Right cardiac atrium (tissue), 5 donors: ENCODE results near the gene TMEM45A. TPM values are rescaled to one million over a fixed set of nuclear protein-coding genes. Genes with fewer than 3 reads are reported as not detected.
A peak's percentile ranks its signal among the peaks of the same experiment; 100 is the strongest.
"Not testable (repeated sequence)": the region's sequence is repeated elsewhere in the genome, so short reads cannot be mapped to it uniquely, and the experiment has no call there.

Experiments used
- ATAC-seq, 2 donors: fragments of 200-7000 bp; cut with Tn5 transposase; one replicate each; pipeline versions ENCODE4 v1.8.0 to v1.9.1; 2020; ENCODE audit warnings: moderate library complexity in 2 of 2, mild to moderate bottlenecking in 1 of 2
- DNase-seq, 3 donors: peaks; one replicate each; pipeline ENCODE4 v3.0.0-alpha.2; 2020
- H3K27ac ChIP-seq: one replicate; pipeline ENCODE4 v1.5.1; 2013; ENCODE audit warnings: mild to moderate bottlenecking, low read length, control low read depth, moderate library complexity
- H3K27me3 ChIP-seq: one replicate; pipeline ENCODE4 v1.6.1; 2013; ENCODE audit not compliant: control insufficient read depth, insufficient read depth
- H3K4me1 ChIP-seq: one replicate; pipeline ENCODE4 v1.6.1; 2013; ENCODE audit warnings: low read length; ENCODE audit not compliant: control insufficient read depth, insufficient read depth
- H3K4me3 ChIP-seq: one replicate; pipeline ENCODE4 v1.5.1; 2013; ENCODE audit warnings: low read length, control low read depth
- H3K9me3 ChIP-seq: one replicate; pipeline ENCODE4 v1.6.1; 2013; ENCODE audit warnings: low read length; ENCODE audit not compliant: control insufficient read depth
- WGBS: extraction: QIAGEN DNeasy Blood & Tissue Kit; methylation state at CpG from one replicate; pipeline ENCODE4 v1.1.7; 2013; 5-methylcytosine and 5-hydroxymethylcytosine counted together
- intact Hi-C, 4 donors: fragments of 100-400 bp; cut with DNase I; formaldehyde crosslinking; loops; one replicate each; pipeline versions ENCODE4 v1.11.0 to v1.14.0; 2022 to 2023
- long read RNA-seq, 4 donors: library from polyadenylated mRNA; unstranded; transcript quantifications; one replicate each; pipeline ENCODE4 v2.0.0, GENCODE V29; 2020 to 2021
- polyA plus RNA-seq: library from polyadenylated mRNA; stranded (reverse); fragments of 200-250 nt; gene quantifications from one replicate; pipeline ENCODE4 v1.2.3, GENCODE V29; 2013
- total RNA-seq, 4 donors: library from RNA; stranded (reverse); fragmentation: NEBNext Ultra II Directional; extraction: Animal tissue kit (Norgen Biotek cat#: 25700); gene quantifications; one replicate each; pipeline ENCODE4 v1.2.1, GENCODE V29; 2021
- donor health status: healthy with polysubstance abuse.
- donor health status: DM: no; HTN: yes; CAD: no.
- donor health status: DM: no; HTN: no; CAD: no.
- donor health status: DM: no; HTN: yes; CAD: no; lungs with severe emphysema.
- donor health status: DM: yes; HTN: yes; CAD: no.

TMEM45A gene
- total RNA-seq (10 to 100 TPM in 3 of 4 donors, 1 to 10 TPM in 1; 7.6 to 21.0 (median 15.3) TPM), polyA plus RNA-seq (8.9 TPM)
- long read RNA-seq, donor 1, transcript TMEM45A-201 (6 exons, 1,567 nt) = major isoform, 15 of 28 reads
- long read RNA-seq, donor 1, partial matches to known transcripts = 0 of 28 reads
- long read RNA-seq, donor 1, other reads (novel, unspliced or antisense) = 13 of 28 reads
- long read RNA-seq, donor 2, transcript TMEM45A-201 (6 exons, 1,567 nt) = major isoform, 7 of 12 reads
- long read RNA-seq, donor 2, partial matches to known transcripts = 0 of 12 reads
- long read RNA-seq, donor 2, other reads (novel, unspliced or antisense) = 5 of 12 reads
- long read RNA-seq, donor 3, transcript TMEM45A-201 (6 exons, 1,567 nt) = major isoform, 32 of 64 reads
- long read RNA-seq, donor 3, partial matches to known transcripts = 0 of 64 reads
- long read RNA-seq, donor 3, other reads (novel, unspliced or antisense) = 32 of 64 reads
- long read RNA-seq, donor 4, partial matches to known transcripts = 0 of 8 reads
- long read RNA-seq, donor 4, other reads (novel, unspliced or antisense) = 5 of 8 reads

GRCh38 chr3:100492059-100493006 lies at the start of gene TMEM45A:
Gene TMEM45A (plus strand): TSS chr3:100492619. CDS start chr3:100555212, 62,593 bp downstream.
- intact Hi-C loops = no loop called here
- Histone ChIP-seq H3K27me3 (no peaks in the 10 kb centered on the region), H3K27ac (peak within 1 kb of the TSS; percentile 50), H3K4me3 (peak within 1 kb of the TSS; percentile 68), H3K4me1 (no peaks in the 10 kb centered on the region), H3K9me3 (no peaks in the 10 kb centered on the region)
- WGBS = under 1% methylated on average over 56 of the region's 56 CpGs
- ATAC-seq (peak; percentile 100), DNase-seq (peak; percentile 97 to 99 (median 99))

DNA sequence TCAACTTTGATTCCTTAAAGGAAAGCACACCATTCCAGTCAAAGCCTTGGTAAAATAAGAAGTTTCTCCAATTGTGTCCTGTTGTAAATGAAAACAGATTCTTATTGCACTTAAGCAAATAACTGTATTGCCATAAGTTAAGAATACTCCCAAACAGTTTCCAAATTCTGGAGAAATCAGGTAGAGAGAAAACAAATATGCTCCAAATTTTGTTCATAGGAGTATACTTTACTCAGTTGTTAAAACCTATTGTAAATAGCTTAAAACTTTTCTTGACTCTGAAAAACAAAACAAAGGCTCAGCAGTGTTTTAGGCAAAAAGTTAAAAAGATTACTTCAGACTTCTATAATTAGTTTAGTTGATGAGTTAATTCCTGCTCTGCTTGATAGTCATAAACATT lies 48.7 kb upstream of the TMEM45A start:
- intact Hi-C loops = no loop called here
- no peak for ATAC-seq

GRCh38 chr3:100447067-100447466 lies 45.4 kb upstream of the TMEM45A start:
- H3K27ac ChIP-seq, ATAC-seq, DNase-seq, H3K4me3 ChIP-seq, H3K9me3 ChIP-seq, H3K4me1 ChIP-seq, intact Hi-C loops, H3K27me3 ChIP-seq: not testable (repeated sequence)
- 100% methylated on average over 3 of the region's 3 CpGs for WGBS

More for the DNA sequence above, 48.7 kb upstream of the TMEM45A start:
- Histone ChIP-seq H3K9me3 (no peaks in the 10 kb centered on the region), H3K27ac (no peak overlapping the region), H3K27me3 (no peaks in the 10 kb centered on the region), H3K4me3 (no peak overlapping the region), H3K4me1 (no peaks in the 10 kb centered on the region)
- DNase-seq = no peak

DNA sequence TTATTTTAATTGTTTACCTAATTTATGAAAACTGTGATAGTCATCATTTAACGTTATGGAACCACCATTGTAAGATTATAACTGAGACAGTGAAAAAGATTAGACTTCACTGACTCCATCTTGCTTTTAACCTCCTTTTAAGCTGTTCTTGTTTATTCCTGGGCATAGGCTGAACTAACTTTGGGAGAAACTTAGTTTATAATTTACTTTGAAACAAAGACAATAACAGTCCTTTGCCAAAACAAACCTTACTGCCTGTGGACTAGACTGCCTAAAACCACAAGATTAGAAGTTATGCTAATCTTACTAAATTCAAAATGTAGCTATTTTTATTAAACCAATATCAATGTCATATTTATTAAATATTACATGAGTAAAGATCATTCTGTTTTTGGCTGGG lies 44.3 kb upstream of the TMEM45A start:
- Histone ChIP-seq H3K4me3 (no peak overlapping the region), H3K9me3 (no peaks in the 10 kb centered on the region), H3K27ac (no peak overlapping the region), H3K27me3 (no peaks in the 10 kb centered on the region), H3K4me1 (no peaks in the 10 kb centered on the region)
- WGBS = 83% methylated on average over 1 of the region's 1 CpG
- DNase-seq (no peak), ATAC-seq (no peak)
- intact Hi-C loops = no loop called here

DNA sequence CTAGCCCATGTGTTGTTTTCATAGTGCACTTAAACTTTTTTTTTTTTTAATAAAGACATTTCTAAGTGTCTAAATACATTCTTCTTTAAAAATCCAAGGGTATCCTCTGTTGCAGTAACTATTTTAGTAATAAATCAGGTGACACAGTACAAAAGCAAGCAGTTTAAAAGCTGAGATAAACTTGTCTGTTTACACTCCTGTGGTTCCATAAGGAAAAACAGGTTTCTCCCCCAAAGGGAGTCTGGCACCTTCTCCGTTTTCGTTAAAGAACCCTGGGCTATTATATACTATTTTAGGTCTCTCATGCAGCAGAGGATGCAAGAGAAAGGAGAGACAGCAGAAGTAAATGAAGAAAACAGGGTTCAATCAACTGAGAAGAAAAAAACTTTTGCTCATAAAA lies 43.2 kb upstream of the TMEM45A start:
- H3K27ac ChIP-seq = no peak overlapping the region
- no peak for ATAC-seq
- H3K4me3 ChIP-seq = no peak overlapping the region
- no peaks in the 10 kb centered on the region for H3K9me3 ChIP-seq
- intact Hi-C loops = no loop called here
- 69% methylated on average over 2 of the region's 2 CpGs for WGBS
- H3K27me3 ChIP-seq = no peaks in the 10 kb centered on the region
- no peaks in the 10 kb centered on the region for H3K4me1 ChIP-seq
- DNase-seq = no peak

- H3K27me3 ChIP-seq = no peaks in the 10 kb centered on the region
- WGBS = 56% methylated on average over 4 of the region's 4 CpGs
- H3K27ac ChIP-seq = no peak overlapping the region
- DNase-seq (no peak), ATAC-seq (no peak)
- intact Hi-C loops = no loop called here
- H3K4me1 ChIP-seq = no peaks in the 10 kb centered on the region
- H3K4me3 ChIP-seq = no peak overlapping the region
- H3K9me3 ChIP-seq = no peaks in the 10 kb centered on the region
These were observed 37.7 kb upstream of the TMEM45A start for GRCh38 chr3:100454677-100455076.

GRCh38 chr3:100455841-100456550 lies 36.4 kb upstream of the TMEM45A start:
- no peaks in the 10 kb centered on the region for H3K27me3 ChIP-seq
- no peaks in the 10 kb centered on the region for H3K4me1 ChIP-seq
- WGBS = 82% methylated on average over 2 of the region's 2 CpGs
- ATAC-seq = no peak
- intact Hi-C loops = no loop called here
- no peaks in the 10 kb centered on the region for H3K9me3 ChIP-seq
- H3K4me3 ChIP-seq = no peak overlapping the region
- no peak overlapping the region for H3K27ac ChIP-seq
- no peak for DNase-seq

DNA sequence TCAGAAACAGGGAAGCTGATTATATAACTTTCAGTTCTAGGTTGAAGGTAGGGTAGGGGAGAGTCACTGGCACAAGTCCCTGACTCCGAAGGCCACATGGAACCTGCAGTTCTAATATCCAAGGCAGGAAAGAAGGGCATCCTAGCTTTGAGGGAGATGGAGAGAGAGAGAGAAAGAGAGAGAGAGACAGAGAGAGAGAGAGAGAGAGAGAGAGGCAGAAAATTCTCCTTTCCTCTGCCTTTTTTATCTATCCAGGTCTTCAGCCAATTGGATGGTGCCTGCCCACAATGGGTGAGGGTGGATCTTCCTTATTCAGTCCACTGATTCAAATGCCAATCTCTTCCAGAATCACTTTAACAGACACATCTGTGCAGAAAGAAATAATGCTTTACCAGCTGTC lies 35.7 kb upstream of the TMEM45A start:
- ATAC-seq (no peak), DNase-seq (no peak)
- no peak overlapping the region for H3K4me3 ChIP-seq
- no peaks in the 10 kb centered on the region for H3K27me3 ChIP-seq
- no peak overlapping the region for H3K27ac ChIP-seq
- H3K9me3 ChIP-seq = no peaks in the 10 kb centered on the region
- no peaks in the 10 kb centered on the region for H3K4me1 ChIP-seq
- intact Hi-C loops = no loop called here
- 87% methylated on average over 1 of the region's 1 CpG for WGBS

- Histone ChIP-seq H3K9me3 (no peaks in the 10 kb centered on the region), H3K4me1 (no peaks in the 10 kb centered on the region), H3K27ac (no peak overlapping the region), H3K4me3 (no peak overlapping the region), H3K27me3 (no peaks in the 10 kb centered on the region)
- DNase-seq (no peak), ATAC-seq (no peak)
- 100% methylated on average over 1 of the region's 1 CpG for WGBS
- intact Hi-C loops = no loop called here
These were observed 34.6 kb upstream of the TMEM45A start for GRCh38 chr3:100457811-100458210.

DNA sequence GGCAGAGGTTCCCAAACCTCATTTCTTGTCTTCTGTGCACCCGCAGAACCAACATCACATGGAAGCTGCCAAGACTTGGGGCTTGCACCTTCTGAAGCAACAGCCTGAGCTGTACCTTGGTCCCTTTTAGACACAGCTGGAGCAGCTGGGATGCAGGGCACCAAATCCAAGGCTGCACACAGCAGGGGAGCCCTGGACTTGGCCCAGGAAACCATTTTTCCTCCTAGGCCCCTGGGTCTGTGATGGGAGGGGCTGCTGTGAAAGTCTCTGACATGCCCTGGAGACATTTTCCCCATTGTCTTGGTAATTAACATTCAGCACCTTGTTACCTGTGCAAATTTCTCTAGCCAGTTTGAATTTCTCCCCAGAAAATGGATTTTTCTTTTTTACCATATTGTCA lies 33.6 kb upstream of the TMEM45A start:
- intact Hi-C loops = no loop called here
- DNase-seq = no peak
- no peaks in the 10 kb centered on the region for H3K9me3 ChIP-seq
- H3K27me3 ChIP-seq = no peaks in the 10 kb centered on the region
- WGBS = 98% methylated on average over 1 of the region's 1 CpG
- no peak for ATAC-seq
- H3K4me3 ChIP-seq = no peak overlapping the region
- H3K27ac ChIP-seq = no peak overlapping the region
- H3K4me1 ChIP-seq = no peaks in the 10 kb centered on the region
